H9 (cell line): ENCODE results near the gene HEXD. TPM values are rescaled to one million over a fixed set of nuclear protein-coding genes. Genes with fewer than 3 reads are reported as not detected.

Experiments
- DNase-seq: peaks from one replicate; pipeline ENCODE4 v3.0.0-alpha.2; 2017
- H2AFZ ChIP-seq: one replicate; pipeline ENCODE4 v1.6.1; 2013; ENCODE audit warnings: mild to moderate bottlenecking, low read length, control low read depth, moderate library complexity
- H2AK5ac ChIP-seq: 2 replicates; pipeline ENCODE4 v1.6.1; 2013; ENCODE audit warnings: low read length, control low read depth, mixed read lengths; ENCODE audit not compliant: insufficient read length
- H2BK120ac ChIP-seq: one replicate; pipeline ENCODE4 v1.6.1; 2013; ENCODE audit warnings: low read depth, mild to moderate bottlenecking, low read length, control low read depth, inconsistent platforms; ENCODE audit not compliant: poor library complexity, severe bottlenecking
- H2BK12ac ChIP-seq: 2 replicates; pipeline ENCODE4 v1.6.1; 2013; ENCODE audit warnings: low read length, control low read depth, mixed read lengths, low read depth; ENCODE audit not compliant: insufficient read length
- H2BK15ac ChIP-seq: 2 replicates; pipeline ENCODE4 v1.6.1; 2013; ENCODE audit warnings: low read depth, low read length, control low read depth
- H2BK20ac ChIP-seq: one replicate; pipeline ENCODE4 v1.6.1; 2013; ENCODE audit warnings: low read depth, mild to moderate bottlenecking, low read length, control low read depth, inconsistent platforms; ENCODE audit not compliant: poor library complexity, severe bottlenecking
- H2BK5ac ChIP-seq: 2 replicates; pipeline ENCODE4 v1.6.1; 2013; ENCODE audit warnings: low read length, control low read depth, mixed read lengths; ENCODE audit not compliant: insufficient read length
- H3K14ac ChIP-seq: 2 replicates; pipeline ENCODE4 v1.6.1; 2013; ENCODE audit warnings: low read length, control low read depth; ENCODE audit not compliant: insufficient read depth
- H3K18ac ChIP-seq: 2 replicates; pipeline ENCODE4 v1.6.1; 2013; ENCODE audit warnings: low read depth, mild to moderate bottlenecking, mixed read lengths, low read length, control low read depth; ENCODE audit not compliant: insufficient read length
- H3K23ac ChIP-seq: 2 replicates; pipeline ENCODE4 v1.6.1; 2013; ENCODE audit warnings: low read length, control low read depth, mixed read lengths, low read depth; ENCODE audit not compliant: insufficient read length
- H3K23me2 ChIP-seq: 2 replicates; pipeline ENCODE4 v1.6.1; 2013; ENCODE audit warnings: low read depth, mild to moderate bottlenecking, mixed read lengths, low read length, control low read depth; ENCODE audit not compliant: insufficient read length, poor library complexity, severe bottlenecking
- H3K27ac ChIP-seq: 2 replicates; pipeline ENCODE4 v1.5.1; 2013; ENCODE audit warnings: low read length, control low read depth, mixed read lengths, low read depth; ENCODE audit not compliant: insufficient read length
- H3K27me3 ChIP-seq: 2 replicates; pipeline ENCODE4 v1.6.1; 2013; ENCODE audit warnings: low read length, control low read depth, inconsistent platforms; ENCODE audit not compliant: insufficient read depth
- H3K4ac ChIP-seq: 2 replicates; pipeline ENCODE4 v1.6.1; 2013; ENCODE audit warnings: low read depth, mild to moderate bottlenecking, control low read depth, inconsistent platforms, low read length, moderate library complexity
- H3K4me1 ChIP-seq: 2 replicates; pipeline ENCODE4 v1.6.1; 2013; ENCODE audit warnings: low read length, control low read depth, inconsistent platforms; ENCODE audit not compliant: insufficient read depth
- H3K4me2 ChIP-seq: 2 replicates; pipeline ENCODE4 v1.6.1; 2013; ENCODE audit warnings: low read length, control low read depth, mixed read lengths; ENCODE audit not compliant: insufficient read length, insufficient read depth
- H3K56ac ChIP-seq: 2 replicates; pipeline ENCODE4 v1.6.1; 2013; ENCODE audit warnings: low read depth, mild to moderate bottlenecking, mixed read lengths, low read length, control low read depth; ENCODE audit not compliant: insufficient read length
- H3K79me1 ChIP-seq: 2 replicates; pipeline ENCODE4 v1.6.1; 2013; ENCODE audit warnings: low read depth, mild to moderate bottlenecking, moderate library complexity, low read length, control low read depth, inconsistent platforms; ENCODE audit not compliant: insufficient read depth, poor library complexity, severe bottlenecking
- H3K79me2 ChIP-seq: 2 replicates; pipeline ENCODE4 v1.6.1; 2013; ENCODE audit warnings: low read length, control low read depth, inconsistent platforms; ENCODE audit not compliant: insufficient read depth
- H3K9ac ChIP-seq: 2 replicates; pipeline ENCODE4 v1.6.1; 2013; ENCODE audit warnings: low read length, control low read depth, mixed read lengths; ENCODE audit not compliant: insufficient read length; ENCODE audit errors: extremely low read depth
- H3K9me3 ChIP-seq: one replicate; pipeline ENCODE4 v1.6.1; 2013; ENCODE audit warnings: low read depth, low read length, inconsistent platforms; ENCODE audit not compliant: control insufficient read depth
- H3T11ph ChIP-seq: one replicate; pipeline ENCODE4 v1.6.1; 2013; ENCODE audit warnings: mild to moderate bottlenecking, low read length, control low read depth, inconsistent platforms
- H4K20me1 ChIP-seq: one replicate; pipeline ENCODE4 v1.6.1; 2013; ENCODE audit not compliant: control insufficient read depth, insufficient read length, insufficient read depth
- H4K5ac ChIP-seq: 2 replicates; pipeline ENCODE4 v1.6.1; 2013; ENCODE audit warnings: low read depth, mild to moderate bottlenecking, mixed read lengths, low read length, control low read depth; ENCODE audit not compliant: insufficient read length
- H4K8ac ChIP-seq: replicated peaks from 2 replicates; pipeline ENCODE4 v1.6.1; 2013; ENCODE audit warnings: low read length, control low read depth, mixed read lengths, low read depth; ENCODE audit not compliant: insufficient read length
- H4K91ac ChIP-seq: 2 replicates; pipeline ENCODE4 v1.6.1; 2013; ENCODE audit warnings: low read depth, mild to moderate bottlenecking, moderate library complexity, mixed read lengths, low read length, control low read depth; ENCODE audit not compliant: insufficient read length
- H3K27ac Mint-ChIP-seq, 3 experiments: 2 replicates in 2 of 3; 3 replicates in 1 of 3; pipeline ENCODE4 v1.8.0; 2020 to 2021; ENCODE audit warnings: mixed read lengths in 3 of 3, mild to moderate bottlenecking in 1 of 3, moderate library complexity in 1 of 3
- H3K27me3 Mint-ChIP-seq: 2 replicates; pipeline ENCODE4 v1.8.0; 2021; ENCODE audit warnings: low read depth, mild to moderate bottlenecking, moderate library complexity, mixed read lengths
- H3K36me3 Mint-ChIP-seq, 3 experiments: 2 replicates in 2 of 3; 3 replicates in 1 of 3; pipeline ENCODE4 v1.8.0; 2020 to 2021; ENCODE audit warnings: low read depth in 3 of 3, mixed read lengths in 3 of 3; ENCODE audit not compliant: insufficient read depth in 1 of 3
- H3K4me1 Mint-ChIP-seq, 2 experiments: 2 replicates each; pipeline ENCODE4 v1.8.0; 2020; ENCODE audit warnings: mixed read lengths in 2 of 2
- H3K4me3 Mint-ChIP-seq, 2 experiments: 2 replicates in 1 of 2; 3 replicates in 1 of 2; pipeline ENCODE4 v1.8.0; 2020 to 2021; ENCODE audit warnings: mild to moderate bottlenecking in 2 of 2, mixed read lengths in 2 of 2, moderate library complexity in 1 of 2
- H3K9me3 Mint-ChIP-seq, 2 experiments: 2 replicates in 1 of 2; 3 replicates in 1 of 2; pipeline ENCODE4 v1.8.0; 2020; ENCODE audit warnings: mild to moderate bottlenecking in 2 of 2, mixed read lengths in 2 of 2, moderate library complexity in 1 of 2
- CTCF ChIP-seq: fragments of 200-600 bp; sonication (generic); conservative IDR thresholded peaks from 3 replicates; pipeline ENCODE4 v1.8.0; 2021; ENCODE audit warnings: antibody characterized with exemption, mild to moderate bottlenecking
- WGBS: extraction: QIAGEN DNeasy Blood & Tissue Kit; methylation state at CpG from one replicate; pipeline ENCODE4 v1.1.7; 2013; ENCODE audit warnings: missing lambda C conversion rate, low lambda C conversion rate, mixed read lengths; ENCODE audit not compliant: insufficient read length; ENCODE audit errors: extremely low coverage; 5-methylcytosine and 5-hydroxymethylcytosine counted together
- total RNA-seq: library from RNA; stranded (reverse); gene quantifications from 2 replicates; pipeline ENCODE4 v1.2.1, GENCODE V29; 2021

Gene HEXD
- total RNA-seq, 1 experiment from 2014 or later, result 23.2 TPM

GRCh38 chr17:82463925-82464566 is 45.9 kb downstream of the HEXD start:
- H3K9ac ChIP-seq, result no peak overlapping the region
- H4K8ac ChIP-seq, result no peak overlapping the region
- no peak overlapping the region for H3K4me2 ChIP-seq
- no peak for DNase-seq
- no peak overlapping the region for H2BK15ac ChIP-seq
- peaks cover 37 to 81% (median 80%) of the 10 kb centered on the region in 3 experiments for H3K36me3 Mint-ChIP-seq
- H3K4me1 Mint-ChIP-seq, result peaks cover 2 to 4% of the 10 kb centered on the region in 2 experiments; a peak in 2 of 4 replicates
- H2BK120ac ChIP-seq, result no peak overlapping the region
- no peaks in the 10 kb centered on the region for H3K27me3 ChIP-seq
- no peak overlapping the region for H3K4me3 Mint-ChIP-seq
- H3K4ac ChIP-seq, result no peak overlapping the region
- H3K18ac ChIP-seq, result no peak overlapping the region
- no peak for TF ChIP-seq CTCF
- no peaks in the 10 kb centered on the region for H3K79me1 ChIP-seq
- H4K5ac ChIP-seq, result no peak overlapping the region
- H3K14ac ChIP-seq, result no peak overlapping the region
- H3K9me3 ChIP-seq, result no peaks in the 10 kb centered on the region
- peaks cover 5% of the 10 kb centered on the region for H3K23me2 ChIP-seq
- no peak overlapping the region for H2BK5ac ChIP-seq
- no peak overlapping the region for H4K91ac ChIP-seq
- H3K27ac ChIP-seq, result no peak overlapping the region
- H3K23ac ChIP-seq, result no peak overlapping the region
- H3K4me1 ChIP-seq, result no peaks in the 10 kb centered on the region
- no peak overlapping the region for H3K56ac ChIP-seq
- no peaks in the 10 kb centered on the region; a peak in 2 of 5 replicates for H3K9me3 Mint-ChIP-seq
- H3K27ac Mint-ChIP-seq, result 0 out of 7 replicates have a peak overlapping the region, but pooled peaks of 1 of the 3 experiments have one; percentile 64
- H3K27me3 Mint-ChIP-seq, result no peaks in the 10 kb centered on the region
- no peak overlapping the region for H3T11ph ChIP-seq
- no CpG with 5 or more reads among the region's 7 CpGs for WGBS
- H4K20me1 ChIP-seq, result no peaks in the 10 kb centered on the region
- H3K79me2 ChIP-seq, result no peaks in the 10 kb centered on the region
- H2AFZ ChIP-seq, result no peak overlapping the region
- no peak overlapping the region for H2BK12ac ChIP-seq
- H2AK5ac ChIP-seq, result no peak overlapping the region
- H2BK20ac ChIP-seq, result no peak overlapping the region
